ENCODE results near the gene CHRD. TPM values are rescaled to one million over a fixed set of nuclear protein-coding genes. Genes with fewer than 3 reads are reported as not detected.

The CHRD gene
- total and polyA plus RNA-seq, 9 of the 15 experiments (the other 6 are each of a cell fraction or from before 2014, with no cell fraction given): 0.11 to 1.3 (median 0.59) TPM; not detected in 3

DNA sequence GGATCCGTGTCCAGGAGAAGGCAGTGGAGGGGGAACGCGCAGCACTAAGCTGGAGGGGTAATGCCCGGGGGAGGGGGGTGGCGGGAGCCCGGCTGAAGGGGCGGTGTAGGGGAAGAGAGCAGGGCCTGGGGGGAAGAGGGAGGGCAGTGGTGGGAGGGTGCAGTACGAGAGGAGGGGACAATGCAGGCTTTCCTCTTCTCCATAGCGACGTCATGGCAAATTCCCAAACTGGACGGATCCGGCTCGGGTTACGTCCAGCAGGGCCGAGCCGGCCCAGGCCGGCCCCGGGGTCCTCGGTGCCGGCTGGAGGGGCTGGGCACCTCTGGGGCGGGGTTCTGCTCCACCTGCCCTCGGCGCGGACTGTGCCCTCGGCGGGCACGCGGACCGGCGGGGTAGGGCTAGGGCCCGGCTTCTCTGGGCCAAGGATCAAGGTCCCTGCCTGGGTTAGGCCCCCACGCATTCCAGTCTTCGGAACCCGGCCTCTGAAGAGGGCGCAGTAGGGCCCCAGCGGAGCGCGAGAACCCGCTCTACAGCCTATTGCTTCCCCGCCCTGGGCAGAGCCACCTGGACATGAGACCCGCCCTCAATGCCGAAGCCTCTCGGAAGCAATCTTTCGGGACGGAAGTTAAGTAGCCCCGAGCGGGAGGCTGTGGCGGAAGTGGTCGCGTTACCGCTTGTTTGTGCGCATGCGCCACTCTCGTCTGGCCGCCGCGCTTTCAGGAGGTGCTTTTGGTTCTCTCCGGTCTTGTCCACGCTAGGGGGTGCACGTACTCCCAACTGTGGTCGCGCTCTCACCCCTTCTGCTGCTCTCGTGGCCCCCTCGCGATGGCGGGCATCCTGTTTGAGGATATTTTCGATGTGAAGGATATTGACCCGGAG, 16.9 kb upstream of the CHRD start (continued):
- TF ChIP-seq FOXM1 (IDR thresholded peaks at IDR 0.05; ENCODE audit: low read depth) (no peak), FOXM1 (CRISPR knock-in tag; IDR thresholded peaks at IDR 0.05; ENCODE audit: low read depth) (no peak), NCOA2 (IDR thresholded peaks at IDR 0.05; ENCODE audit: partially characterized antibody in 2 of 2) (no peak), ZNF584 (CRISPR knock-in tag; IDR thresholded peaks at IDR 0.05; ENCODE audit: low read depth) (no peak), TCF7 (IDR thresholded peaks at IDR 0.05; ENCODE audit: borderline replicate concordance) (no peak), PHB2 (IDR thresholded peaks at IDR 0.05; ENCODE audit: low read depth) (no peak), ETV6 (IDR thresholded peaks at IDR 0.05; ENCODE audit: borderline replicate concordance in 1 of 2, low read depth in 2 of 2, low read length in 1 of 2) (no peak), ETV6 (CRISPR knock-in tag; IDR thresholded peaks at IDR 0.05; ENCODE audit: borderline replicate concordance) (peak; percentile 64; the same call in 1 of the 2 replicates), TAF15 (IDR thresholded peaks at IDR 0.05; ENCODE audit: low read depth, low read length) (no peak), RBFOX2 (IDR thresholded peaks at IDR 0.05; ENCODE audit: low read depth, low read length) (peak; percentile 91), ARID1B (IDR thresholded peaks at IDR 0.05) (no peak; the same call in 1 of the 2 replicates), ATF1 (CRISPR knock-in tag; IDR thresholded peaks at IDR 0.05) (no peak), ATF1 (tag; IDR thresholded peaks at IDR 0.05) (peak; percentile 71), MTA3 (IDR thresholded peaks at IDR 0.05; ENCODE audit: borderline replicate concordance) (peak; percentile 71), ZNF766 (CRISPR knock-in tag; conservative IDR thresholded peaks at IDR 0.05) (peak; percentile 64; the same call in 1 of the 2 replicates)
- TF ChIP-seq, protein P1, sequence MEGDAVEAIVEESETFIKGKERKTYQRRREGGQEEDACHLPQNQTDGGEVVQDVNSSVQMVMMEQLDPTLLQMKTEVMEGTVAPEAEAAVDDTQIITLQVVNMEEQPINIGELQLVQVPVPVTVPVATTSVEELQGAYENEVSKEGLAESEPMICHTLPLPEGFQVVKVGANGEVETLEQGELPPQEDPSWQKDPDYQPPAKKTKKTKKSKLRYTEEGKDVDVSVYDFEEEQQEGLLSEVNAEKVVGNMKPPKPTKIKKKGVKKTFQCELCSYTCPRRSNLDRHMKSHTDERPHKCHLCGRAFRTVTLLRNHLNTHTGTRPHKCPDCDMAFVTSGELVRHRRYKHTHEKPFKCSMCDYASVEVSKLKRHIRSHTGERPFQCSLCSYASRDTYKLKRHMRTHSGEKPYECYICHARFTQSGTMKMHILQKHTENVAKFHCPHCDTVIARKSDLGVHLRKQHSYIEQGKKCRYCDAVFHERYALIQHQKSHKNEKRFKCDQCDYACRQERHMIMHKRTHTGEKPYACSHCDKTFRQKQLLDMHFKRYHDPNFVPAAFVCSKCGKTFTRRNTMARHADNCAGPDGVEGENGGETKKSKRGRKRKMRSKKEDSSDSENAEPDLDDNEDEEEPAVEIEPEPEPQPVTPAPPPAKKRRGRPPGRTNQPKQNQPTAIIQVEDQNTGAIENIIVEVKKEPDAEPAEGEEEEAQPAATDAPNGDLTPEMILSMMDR (IDR thresholded peaks at IDR 0.05 in 2 of 3, conservative IDR thresholded peaks at IDR 0.05 in 1 of 3; ENCODE audit: insufficient read depth in 2 of 3, low read depth in 1 of 3, low read length in 3 of 3): peak; percentile 78 to 88 (median 80)
- TF ChIP-seq, protein P2, sequence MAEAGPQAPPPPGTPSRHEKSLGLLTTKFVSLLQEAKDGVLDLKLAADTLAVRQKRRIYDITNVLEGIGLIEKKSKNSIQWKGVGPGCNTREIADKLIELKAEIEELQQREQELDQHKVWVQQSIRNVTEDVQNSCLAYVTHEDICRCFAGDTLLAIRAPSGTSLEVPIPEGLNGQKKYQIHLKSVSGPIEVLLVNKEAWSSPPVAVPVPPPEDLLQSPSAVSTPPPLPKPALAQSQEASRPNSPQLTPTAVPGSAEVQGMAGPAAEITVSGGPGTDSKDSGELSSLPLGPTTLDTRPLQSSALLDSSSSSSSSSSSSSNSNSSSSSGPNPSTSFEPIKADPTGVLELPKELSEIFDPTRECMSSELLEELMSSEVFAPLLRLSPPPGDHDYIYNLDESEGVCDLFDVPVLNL (CRISPR knock-in tag; IDR thresholded peaks at IDR 0.05; ENCODE audit: low read depth): peak; percentile 51; the same call in 1 of the 2 replicates
- TF ChIP-seq, protein P3, sequence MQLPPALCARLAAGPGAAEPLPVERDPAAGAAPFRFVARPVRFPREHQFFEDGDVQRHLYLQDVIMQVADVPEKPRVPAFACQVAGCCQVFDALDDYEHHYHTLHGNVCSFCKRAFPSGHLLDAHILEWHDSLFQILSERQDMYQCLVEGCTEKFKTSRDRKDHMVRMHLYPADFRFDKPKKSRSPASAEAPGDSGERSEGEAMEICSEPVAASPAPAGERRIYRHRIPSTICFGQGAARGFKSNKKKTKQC (CRISPR knock-in tag; IDR thresholded peaks at IDR 0.05): no peak; the same call in 1 of the 2 replicates
- TF ChIP-seq, protein P4, sequence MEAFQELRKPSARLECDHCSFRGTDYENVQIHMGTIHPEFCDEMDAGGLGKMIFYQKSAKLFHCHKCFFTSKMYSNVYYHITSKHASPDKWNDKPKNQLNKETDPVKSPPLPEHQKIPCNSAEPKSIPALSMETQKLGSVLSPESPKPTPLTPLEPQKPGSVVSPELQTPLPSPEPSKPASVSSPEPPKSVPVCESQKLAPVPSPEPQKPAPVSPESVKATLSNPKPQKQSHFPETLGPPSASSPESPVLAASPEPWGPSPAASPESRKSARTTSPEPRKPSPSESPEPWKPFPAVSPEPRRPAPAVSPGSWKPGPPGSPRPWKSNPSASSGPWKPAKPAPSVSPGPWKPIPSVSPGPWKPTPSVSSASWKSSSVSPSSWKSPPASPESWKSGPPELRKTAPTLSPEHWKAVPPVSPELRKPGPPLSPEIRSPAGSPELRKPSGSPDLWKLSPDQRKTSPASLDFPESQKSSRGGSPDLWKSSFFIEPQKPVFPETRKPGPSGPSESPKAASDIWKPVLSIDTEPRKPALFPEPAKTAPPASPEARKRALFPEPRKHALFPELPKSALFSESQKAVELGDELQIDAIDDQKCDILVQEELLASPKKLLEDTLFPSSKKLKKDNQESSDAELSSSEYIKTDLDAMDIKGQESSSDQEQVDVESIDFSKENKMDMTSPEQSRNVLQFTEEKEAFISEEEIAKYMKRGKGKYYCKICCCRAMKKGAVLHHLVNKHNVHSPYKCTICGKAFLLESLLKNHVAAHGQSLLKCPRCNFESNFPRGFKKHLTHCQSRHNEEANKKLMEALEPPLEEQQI (IDR thresholded peaks at IDR 0.05): no peak
- TF ChIP-seq, protein P5, sequence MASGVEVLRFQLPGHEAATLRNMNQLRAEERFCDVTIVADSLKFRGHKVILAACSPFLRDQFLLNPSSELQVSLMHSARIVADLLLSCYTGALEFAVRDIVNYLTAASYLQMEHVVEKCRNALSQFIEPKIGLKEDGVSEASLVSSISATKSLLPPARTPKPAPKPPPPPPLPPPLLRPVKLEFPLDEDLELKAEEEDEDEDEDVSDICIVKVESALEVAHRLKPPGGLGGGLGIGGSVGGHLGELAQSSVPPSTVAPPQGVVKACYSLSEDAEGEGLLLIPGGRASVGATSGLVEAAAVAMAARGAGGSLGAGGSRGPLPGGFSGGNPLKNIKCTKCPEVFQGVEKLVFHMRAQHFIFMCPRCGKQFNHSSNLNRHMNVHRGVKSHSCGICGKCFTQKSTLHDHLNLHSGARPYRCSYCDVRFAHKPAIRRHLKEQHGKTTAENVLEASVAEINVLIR (CRISPR knock-in tag; IDR thresholded peaks at IDR 0.05): no peak

Measured in K562 (cell line).